Measurements from ENCODE around the gene HSPBP1. TPM values are rescaled to one million over a fixed set of nuclear protein-coding genes. Genes with fewer than 3 reads are reported as not detected.
A peak's percentile ranks its signal among the peaks of the same experiment; 100 is the strongest.

Gene HSPBP1
- total RNA-seq, 2 experiments from 2014 or later, result 46.4 to 47.1 TPM

DNA sequence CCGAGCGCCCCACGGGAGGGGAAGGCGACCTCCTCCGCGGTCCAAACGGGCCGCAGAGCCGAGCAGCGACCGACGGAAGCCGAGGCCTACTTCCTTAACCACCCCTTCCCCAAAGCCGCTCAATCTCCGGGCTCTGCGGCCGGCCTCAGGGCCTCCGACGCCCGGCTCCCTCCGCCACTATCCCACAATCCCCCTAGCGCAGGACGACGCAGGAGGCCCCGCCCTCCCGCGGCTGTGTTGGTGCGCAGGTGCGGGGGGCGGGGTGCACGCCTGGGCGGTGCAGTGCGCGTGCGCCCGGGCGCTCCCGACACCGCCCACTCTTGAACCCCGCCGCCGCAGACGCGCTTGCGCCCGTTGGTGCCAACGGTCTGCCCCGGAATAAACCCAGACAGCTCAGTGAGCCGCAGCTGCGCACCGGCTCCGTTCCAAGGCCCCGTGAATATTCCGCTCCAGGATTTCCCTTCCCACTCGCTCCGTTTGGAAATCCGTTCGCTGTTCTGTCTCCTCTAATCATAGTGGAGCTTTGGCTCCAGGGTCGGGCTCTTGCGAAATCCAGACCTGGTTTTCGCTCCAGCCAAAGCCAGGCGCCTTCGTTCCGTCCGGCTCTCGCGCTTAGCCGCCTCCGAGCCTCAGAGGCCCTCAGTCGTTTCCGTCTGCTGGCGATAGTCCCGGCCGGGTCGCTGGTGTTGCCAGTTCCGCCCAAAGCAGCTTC, 20.9 kb downstream of the HSPBP1 start, which contains the start of gene PPP6R1:
PPP6R1 (minus strand) TSS at position 190 of the 712 bp plus-strand sequence. CDS start 11,914 bp downstream, outside the sequence.
- Mint-ChIP-seq H3K27ac (peak within 1 kb of the TSS; percentile 99), H3K4me1 (ENCODE audit: low read depth) (peaks cover 10% of the 10 kb centered on the region), H3K36me3 (ENCODE audit: low read depth) (peaks cover 47% of the 10 kb centered on the region), H3K27me3 (no peaks in the 10 kb centered on the region), H3K9me3 (no peaks in the 10 kb centered on the region), H3K4me3 (peak within 1 kb of the TSS; percentile 96)
- DNase-seq (peak; percentile 96), ATAC-seq (peak; percentile 79)
- POLR2A ChIA-PET, result interaction anchor here (0.6 to 3.7 kb wide), 25 partner anchors 9 to 175 kb away, joined by 3 to 54 read pairs (median 4); partner anchors contain the start of genes COX6B2, DNAAF3, HSPBP1 and KMT5C
- TF ChIP-seq, protein P1, sequence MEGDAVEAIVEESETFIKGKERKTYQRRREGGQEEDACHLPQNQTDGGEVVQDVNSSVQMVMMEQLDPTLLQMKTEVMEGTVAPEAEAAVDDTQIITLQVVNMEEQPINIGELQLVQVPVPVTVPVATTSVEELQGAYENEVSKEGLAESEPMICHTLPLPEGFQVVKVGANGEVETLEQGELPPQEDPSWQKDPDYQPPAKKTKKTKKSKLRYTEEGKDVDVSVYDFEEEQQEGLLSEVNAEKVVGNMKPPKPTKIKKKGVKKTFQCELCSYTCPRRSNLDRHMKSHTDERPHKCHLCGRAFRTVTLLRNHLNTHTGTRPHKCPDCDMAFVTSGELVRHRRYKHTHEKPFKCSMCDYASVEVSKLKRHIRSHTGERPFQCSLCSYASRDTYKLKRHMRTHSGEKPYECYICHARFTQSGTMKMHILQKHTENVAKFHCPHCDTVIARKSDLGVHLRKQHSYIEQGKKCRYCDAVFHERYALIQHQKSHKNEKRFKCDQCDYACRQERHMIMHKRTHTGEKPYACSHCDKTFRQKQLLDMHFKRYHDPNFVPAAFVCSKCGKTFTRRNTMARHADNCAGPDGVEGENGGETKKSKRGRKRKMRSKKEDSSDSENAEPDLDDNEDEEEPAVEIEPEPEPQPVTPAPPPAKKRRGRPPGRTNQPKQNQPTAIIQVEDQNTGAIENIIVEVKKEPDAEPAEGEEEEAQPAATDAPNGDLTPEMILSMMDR (IDR thresholded peaks at IDR 0.05), result no peak
- intact Hi-C loops (cut with micrococcal nuclease), result loop anchor here (5.0 to 10.0 kb wide), 2 partner anchors 128 to 396 kb away; partner anchors contain the start of genes RPL28 and U2AF2
- CTCF ChIA-PET, result interaction anchor here (0.7 to 2.1 kb wide), 6 partner anchors 20 to 394 kb away, joined by 3 to 8 read pairs (median 4); no protein-coding TSS in a partner anchor

DNA sequence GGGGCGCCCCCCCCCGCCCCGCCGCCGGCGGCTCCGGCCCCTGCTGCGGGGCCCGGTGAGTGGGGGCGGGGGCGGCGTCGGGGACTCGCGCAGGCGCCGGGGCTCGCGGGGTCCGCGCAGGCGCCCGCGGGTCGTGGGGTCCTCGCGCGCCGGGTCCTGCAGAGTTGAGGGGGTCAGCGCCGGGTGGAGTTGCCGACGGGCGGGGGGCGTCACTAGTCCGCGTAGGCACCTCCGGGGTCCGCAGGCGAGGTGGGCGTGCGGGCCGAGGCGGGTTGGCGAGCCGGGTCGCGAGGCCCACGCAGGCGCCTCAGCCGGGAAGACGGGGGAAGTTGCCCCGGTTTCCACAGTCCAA, 21.5 kb downstream of the HSPBP1 start:
- peaks cover 12% of the 10 kb centered on the region for H3K4me1 Mint-ChIP-seq (ENCODE audit: low read depth)
- POLR2A ChIA-PET, result interaction anchor here (1.0 to 5.5 kb wide), 9 partner anchors 10 to 144 kb away, joined by 3 to 54 read pairs (median 8); partner anchors contain the start of genes HSPBP1, KMT5C and TMEM238
- DNase-seq, result peak; percentile 58
- peaks cover 50% of the 10 kb centered on the region for H3K36me3 Mint-ChIP-seq (ENCODE audit: low read depth)
- CTCF ChIA-PET, result interaction anchor here (1.1 to 2.1 kb wide), 4 partner anchors 20 to 245 kb away, joined by 3 to 8 read pairs (median 4); no protein-coding TSS in a partner anchor
- peak overlapping the region; percentile 99 for H3K27ac Mint-ChIP-seq
- peak; percentile 6 for ATAC-seq
- H3K9me3 Mint-ChIP-seq, result no peaks in the 10 kb centered on the region
- intact Hi-C loops (cut with micrococcal nuclease), result loop anchor here (5.0 to 10.0 kb wide), 2 partner anchors 129 to 396 kb away; partner anchors contain the start of genes RPL28 and U2AF2
- no peaks in the 10 kb centered on the region for H3K27me3 Mint-ChIP-seq
- peak overlapping the region; percentile 96 for H3K4me3 Mint-ChIP-seq
- TF ChIP-seq, protein P1 (IDR thresholded peaks at IDR 0.05), result no peak

DNA sequence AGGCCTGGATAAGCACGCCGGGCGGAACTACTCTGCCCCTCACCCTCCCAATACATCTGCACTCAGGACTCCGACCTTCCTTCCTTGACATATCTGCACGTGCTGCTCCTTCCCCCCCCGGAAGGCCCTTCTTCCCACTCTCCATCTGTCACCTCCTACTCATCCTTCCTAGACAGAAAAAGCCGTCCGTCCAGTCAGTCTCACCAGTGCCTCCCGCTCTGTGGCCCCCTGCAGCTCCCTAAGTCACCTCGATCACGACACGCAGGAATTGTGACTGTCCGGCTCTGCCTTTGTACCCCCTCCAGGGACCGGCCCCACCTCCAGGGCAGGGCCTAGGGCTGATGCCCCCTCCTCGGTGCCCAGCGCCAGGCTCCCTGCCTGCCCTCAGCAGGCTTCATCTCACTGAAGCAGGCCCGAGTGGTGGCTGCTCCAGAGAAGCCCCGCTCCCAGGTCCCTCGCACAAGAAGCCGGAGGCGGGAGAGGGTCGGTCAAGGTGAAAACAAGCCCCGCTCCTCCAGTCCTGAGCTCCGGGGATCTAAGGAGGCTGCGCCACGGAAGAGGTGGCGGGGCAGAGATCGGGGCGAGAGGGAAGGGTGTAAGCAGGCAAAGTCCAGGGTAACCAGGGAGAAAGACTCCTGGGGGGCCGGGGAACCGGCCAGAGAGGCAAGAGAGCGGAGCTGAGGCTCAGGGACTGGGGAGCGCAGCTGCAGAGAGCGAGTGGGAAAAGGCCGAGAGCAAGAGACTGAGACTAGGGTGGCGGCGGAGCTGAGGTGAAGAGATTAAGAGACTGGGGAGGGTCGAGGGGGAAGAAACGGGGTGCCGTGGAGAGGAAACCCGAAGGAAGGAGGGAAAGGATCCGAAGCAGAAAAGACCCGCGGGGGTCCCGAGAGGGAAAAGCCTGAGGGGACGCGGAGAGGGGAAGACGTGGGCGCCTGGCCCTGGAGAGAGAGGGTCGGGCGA, 22.2 kb downstream of the HSPBP1 start:
- no peaks in the 10 kb centered on the region for H3K27me3 Mint-ChIP-seq
- peak; percentile 48 for DNase-seq
- H3K4me3 Mint-ChIP-seq, result peak overlapping the region; percentile 96
- H3K4me1 Mint-ChIP-seq (ENCODE audit: low read depth), result peaks cover 17% of the 10 kb centered on the region
- ChIA-PET CTCF (interaction anchor here (1.2 to 2.1 kb wide), 2 partner anchors 44 to 246 kb away, joined by 4 to 8 read pairs; no protein-coding TSS in a partner anchor), POLR2A (interaction anchor here (0.7 to 5.5 kb wide), 14 partner anchors 10 to 1051 kb away, joined by 3 to 40 read pairs (median 4); partner anchors contain the start of genes HSPBP1, RPL28 and TMEM238)
- no peak for ATAC-seq
- H3K27ac Mint-ChIP-seq, result peak overlapping the region; percentile 99
- intact Hi-C loops (cut with micrococcal nuclease), result loop anchor here (5.0 to 10.0 kb wide), 2 partner anchors 130 to 397 kb away; partner anchors contain the start of genes RPL28 and U2AF2
- no peaks in the 10 kb centered on the region for H3K9me3 Mint-ChIP-seq
- peaks cover 52% of the 10 kb centered on the region for H3K36me3 Mint-ChIP-seq (ENCODE audit: low read depth)
- TF ChIP-seq, protein P1 (IDR thresholded peaks at IDR 0.05), result no peak

DNA sequence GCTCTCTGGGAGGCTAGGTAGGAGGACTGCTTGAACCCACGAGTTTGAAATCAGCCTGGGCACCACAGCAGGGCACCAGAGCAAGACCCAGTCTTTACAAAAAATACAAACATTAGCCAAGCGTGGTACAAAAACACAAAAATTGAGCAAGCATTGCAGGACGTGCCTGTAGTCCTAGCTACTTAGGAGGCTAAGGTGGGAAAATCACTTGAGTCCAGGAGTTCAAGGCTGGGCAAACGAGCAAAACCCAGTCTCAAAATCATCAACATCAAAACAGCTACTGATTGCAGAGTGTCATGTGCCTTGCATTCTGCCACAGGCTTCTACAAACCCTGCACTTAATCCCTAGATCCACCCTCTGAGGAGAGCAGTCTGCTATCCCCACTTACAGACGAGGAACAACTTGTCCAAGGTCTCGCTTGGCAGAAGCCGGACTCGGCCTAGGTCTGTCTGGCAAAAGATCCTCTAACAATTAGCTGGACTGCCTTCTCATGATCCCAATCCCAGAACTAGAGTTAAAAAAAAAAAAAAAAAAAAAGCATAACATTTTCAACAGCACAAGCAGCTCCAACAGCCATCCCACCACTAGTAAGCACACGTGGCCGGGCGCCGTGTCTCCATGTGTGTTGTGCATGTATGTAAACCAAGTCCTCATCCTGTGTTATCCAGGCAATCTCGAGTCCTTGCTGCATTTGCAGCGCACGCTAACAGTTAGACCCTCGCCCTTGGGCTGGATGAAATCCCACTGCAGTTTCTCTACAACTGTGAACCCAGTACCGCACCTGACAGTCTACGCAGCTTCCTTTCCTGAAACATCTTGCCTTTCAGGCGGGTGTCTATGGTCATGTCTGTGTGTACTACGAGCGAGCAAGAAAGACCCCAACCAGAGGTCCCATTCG, 23.1 kb downstream of the HSPBP1 start:
- CTCF ChIA-PET, result interaction anchor here (1.2 to 3.5 kb wide), 5 partner anchors 24 to 247 kb away, joined by 4 to 11 read pairs (median 5); no protein-coding TSS in a partner anchor
- Mint-ChIP-seq H3K9me3 (no peaks in the 10 kb centered on the region), H3K27ac (peak overlapping the region; percentile 99), H3K4me1 (ENCODE audit: low read depth) (peaks cover 24% of the 10 kb centered on the region), H3K27me3 (no peaks in the 10 kb centered on the region), H3K4me3 (peak overlapping the region; percentile 96), H3K36me3 (ENCODE audit: low read depth) (peaks cover 53% of the 10 kb centered on the region)
- DNase-seq, result peak; percentile 45
- TF ChIP-seq, protein P1 (IDR thresholded peaks at IDR 0.05), result no peak
- POLR2A ChIA-PET, result interaction anchor here (0.6 to 5.5 kb wide), 21 partner anchors 9 to 1142 kb away, joined by 3 to 40 read pairs (median 4); partner anchors contain the start of genes HSPBP1, KMT5C, RPL28 and TMEM238
- intact Hi-C loops (cut with micrococcal nuclease), result loop anchor here (5.0 to 10.0 kb wide), 2 partner anchors 130 to 398 kb away; partner anchors contain the start of genes RPL28 and U2AF2
- ATAC-seq, result no peak

Measured in activated CD8-positive, alpha-beta T cell treated with anti-CD3 and anti-CD28 coated beads for 36 hours (primary cell).